T-helper 1 cell treated with Interleukin-12 subunit alpha and Interleukin-12 subunit beta and Interleukin-4 antibody, amounts not matched to agents 30 μg/mL and 1 μg/mL, for 36 hours (primary cell): ENCODE data around the gene AVEN.

Experiments
- H3K27ac Mint-ChIP-seq: one replicate; pipeline ENCODE4 v1.8.0; 2021; ENCODE audit warnings: mild to moderate bottlenecking, mixed read lengths
- H3K27me3 Mint-ChIP-seq: one replicate; pipeline ENCODE4 v1.8.0; 2021; ENCODE audit warnings: low read depth, mixed read lengths
- H3K36me3 Mint-ChIP-seq: one replicate; pipeline ENCODE4 v1.8.0; 2021; ENCODE audit warnings: low read depth, mixed read lengths
- H3K4me1 Mint-ChIP-seq: one replicate; pipeline ENCODE4 v1.8.0; 2021; ENCODE audit warnings: low read depth, mixed read lengths
- H3K4me3 Mint-ChIP-seq: one replicate; pipeline ENCODE4 v1.8.0; 2021; ENCODE audit warnings: mild to moderate bottlenecking, moderate library complexity, mixed read lengths
- H3K9me3 Mint-ChIP-seq: one replicate; pipeline ENCODE4 v1.8.0; 2021; ENCODE audit warnings: mixed read lengths

AVEN gene

GRCh38 chr15:33848011-33848410 is 191.0 kb downstream of the AVEN start:
- Mint-ChIP-seq H3K36me3 (no peaks in the 10 kb centered on the region), H3K27me3 (no peaks in the 10 kb centered on the region), H3K27ac (no peak overlapping the region), H3K9me3 (no peaks in the 10 kb centered on the region), H3K4me1 (no peaks in the 10 kb centered on the region), H3K4me3 (no peak overlapping the region)

GRCh38 chr15:33846862-33847261 is 192.1 kb downstream of the AVEN start:
- H3K4me3 Mint-ChIP-seq: no peak overlapping the region
- H3K4me1 Mint-ChIP-seq: no peaks in the 10 kb centered on the region
- no peak overlapping the region for H3K27ac Mint-ChIP-seq
- H3K9me3 Mint-ChIP-seq: no peaks in the 10 kb centered on the region
- H3K36me3 Mint-ChIP-seq: no peaks in the 10 kb centered on the region
- no peaks in the 10 kb centered on the region for H3K27me3 Mint-ChIP-seq

- H3K27me3 Mint-ChIP-seq: no peaks in the 10 kb centered on the region
- H3K27ac Mint-ChIP-seq: no peak overlapping the region
- H3K9me3 Mint-ChIP-seq: no peaks in the 10 kb centered on the region
- H3K4me1 Mint-ChIP-seq: no peaks in the 10 kb centered on the region
- H3K36me3 Mint-ChIP-seq: no peaks in the 10 kb centered on the region
- H3K4me3 Mint-ChIP-seq: no peak overlapping the region
Measured at GRCh38 chr15:33846142-33846541, 192.9 kb downstream of the AVEN start.

- Mint-ChIP-seq H3K4me3 (no peak overlapping the region), H3K4me1 (no peaks in the 10 kb centered on the region), H3K27ac (no peak overlapping the region), H3K27me3 (no peaks in the 10 kb centered on the region), H3K36me3 (no peaks in the 10 kb centered on the region), H3K9me3 (no peaks in the 10 kb centered on the region)
Measured at GRCh38 chr15:33844597-33844996, 194.4 kb downstream of the AVEN start.

GRCh38 chr15:33844186-33844585 is 194.8 kb downstream of the AVEN start:
- Mint-ChIP-seq H3K36me3 (no peaks in the 10 kb centered on the region), H3K27ac (no peak overlapping the region), H3K9me3 (no peaks in the 10 kb centered on the region), H3K27me3 (no peaks in the 10 kb centered on the region), H3K4me3 (no peak overlapping the region), H3K4me1 (no peaks in the 10 kb centered on the region)

- Mint-ChIP-seq H3K4me3 (no peak overlapping the region), H3K4me1 (no peaks in the 10 kb centered on the region), H3K27me3 (no peaks in the 10 kb centered on the region), H3K9me3 (no peaks in the 10 kb centered on the region), H3K36me3 (no peaks in the 10 kb centered on the region), H3K27ac (no peak overlapping the region)
Measured at GRCh38 chr15:33840615-33841014, 198.4 kb downstream of the AVEN start.

- no peak overlapping the region for H3K4me3 Mint-ChIP-seq
- H3K4me1 Mint-ChIP-seq: no peaks in the 10 kb centered on the region
- no peak overlapping the region for H3K27ac Mint-ChIP-seq
Measured at GRCh38 chr15:33839540-33839939, 199.5 kb downstream of the AVEN start.

GRCh38 chr15:33837294-33837693 is 201.7 kb downstream of the AVEN start:
- Mint-ChIP-seq H3K36me3 (no peaks in the 10 kb centered on the region), H3K4me3 (no peak overlapping the region), H3K27me3 (no peaks in the 10 kb centered on the region), H3K9me3 (no peaks in the 10 kb centered on the region), H3K4me1 (no peaks in the 10 kb centered on the region), H3K27ac (no peak overlapping the region)

More at GRCh38 chr15:33839540-33839939, 199.5 kb downstream of the AVEN start:
- no peaks in the 10 kb centered on the region for H3K27me3 Mint-ChIP-seq
- no peaks in the 10 kb centered on the region for H3K36me3 Mint-ChIP-seq
- no peaks in the 10 kb centered on the region for H3K9me3 Mint-ChIP-seq

- Mint-ChIP-seq H3K9me3 (no peaks in the 10 kb centered on the region), H3K4me3 (no peak overlapping the region), H3K36me3 (no peaks in the 10 kb centered on the region), H3K27me3 (no peaks in the 10 kb centered on the region), H3K27ac (no peak overlapping the region), H3K4me1 (no peaks in the 10 kb centered on the region)
Measured at GRCh38 chr15:33834892-33835743, 203.9 kb downstream of the AVEN start.

- no peaks in the 10 kb centered on the region for H3K36me3 Mint-ChIP-seq
- H3K4me3 Mint-ChIP-seq: no peak overlapping the region
- no peaks in the 10 kb centered on the region for H3K4me1 Mint-ChIP-seq
- H3K9me3 Mint-ChIP-seq: no peaks in the 10 kb centered on the region
- no peaks in the 10 kb centered on the region for H3K27me3 Mint-ChIP-seq
- H3K27ac Mint-ChIP-seq: no peak overlapping the region
Measured at GRCh38 chr15:33831646-33832045, 207.4 kb downstream of the AVEN start.

- no peaks in the 10 kb centered on the region for H3K36me3 Mint-ChIP-seq
- no peaks in the 10 kb centered on the region for H3K27me3 Mint-ChIP-seq
- no peak overlapping the region for H3K4me3 Mint-ChIP-seq
- no peak overlapping the region for H3K27ac Mint-ChIP-seq
- H3K4me1 Mint-ChIP-seq: no peaks in the 10 kb centered on the region
- H3K9me3 Mint-ChIP-seq: no peaks in the 10 kb centered on the region
Measured at GRCh38 chr15:33830351-33830750, 208.7 kb downstream of the AVEN start.

GRCh38 chr15:33826201-33826600 is 212.8 kb downstream of the AVEN start:
- H3K4me1 Mint-ChIP-seq: no peaks in the 10 kb centered on the region

GRCh38 chr15:33825453-33825852 is 213.6 kb downstream of the AVEN start:
- Mint-ChIP-seq H3K9me3 (no peaks in the 10 kb centered on the region), H3K4me1 (no peaks in the 10 kb centered on the region), H3K36me3 (no peaks in the 10 kb centered on the region), H3K27me3 (peaks cover 5% of the 10 kb centered on the region), H3K4me3 (no peak overlapping the region), H3K27ac (no peak overlapping the region)

More at GRCh38 chr15:33826201-33826600, 212.8 kb downstream of the AVEN start:
- no peaks in the 10 kb centered on the region for H3K9me3 Mint-ChIP-seq
- peaks cover 5% of the 10 kb centered on the region for H3K27me3 Mint-ChIP-seq
- H3K27ac Mint-ChIP-seq: no peak overlapping the region
- no peak overlapping the region for H3K4me3 Mint-ChIP-seq
- no peaks in the 10 kb centered on the region for H3K36me3 Mint-ChIP-seq

GRCh38 chr15:33823119-33823518 is 215.9 kb downstream of the AVEN start:
- peaks cover 5% of the 10 kb centered on the region for H3K27me3 Mint-ChIP-seq
- no peak overlapping the region for H3K27ac Mint-ChIP-seq
- no peaks in the 10 kb centered on the region for H3K36me3 Mint-ChIP-seq

GRCh38 chr15:33822479-33822878 is 216.5 kb downstream of the AVEN start:
- Mint-ChIP-seq H3K27ac (no peak overlapping the region), H3K27me3 (peaks cover 5% of the 10 kb centered on the region), H3K36me3 (no peaks in the 10 kb centered on the region), H3K4me3 (no peak overlapping the region), H3K4me1 (no peaks in the 10 kb centered on the region), H3K9me3 (no peaks in the 10 kb centered on the region)

More at GRCh38 chr15:33823119-33823518, 215.9 kb downstream of the AVEN start:
- H3K9me3 Mint-ChIP-seq: no peaks in the 10 kb centered on the region
- H3K4me1 Mint-ChIP-seq: no peaks in the 10 kb centered on the region
- H3K4me3 Mint-ChIP-seq: no peak overlapping the region
